Panc1 (cell line): Measurements from ENCODE around the gene DNASE1L2. TPM values are rescaled to one million over a fixed set of nuclear protein-coding genes. Genes with fewer than 3 reads are reported as not detected.

ENCODE experiments used
- ATAC-seq: fragments of 200-7000 bp; cut with Tn5 transposase; 2 replicates; pipeline ENCODE4 v1.9.1; 2020; ENCODE audit warnings: mild to moderate bottlenecking, moderate library complexity
- BruUV-seq: library from RNA; stranded (reverse); fragments of 400-500 nt; replicated peaks from 2 replicates; lab custom pipeline; 2021; lab: Mats Ljungman, UMichigan
- CTCF ChIA-PET: fragments of 300-600 bp; sonication (Branson Sonifier 250); formaldehyde crosslinking; loops from one replicate; lab custom pipeline; 2022; ENCODE audit warnings: antibody characterized with exemption; lab: Charles Lee
- POLR2A ChIA-PET: fragments of 300-600 bp; sonication (Branson Sonifier 250); formaldehyde crosslinking; loops from one replicate; lab custom pipeline; 2022; ENCODE audit warnings: antibody characterized with exemption; lab: Charles Lee
- DNase-seq: peaks from one replicate; pipeline ENCODE4 v3.0.0-alpha.2; 2010; ENCODE audit warnings: low read depth, low spot score
- H3K27ac ChIP-seq: 2 replicates; pipeline ENCODE4 v1.5.1; 2011; ENCODE audit warnings: mild to moderate bottlenecking, low read length, inconsistent platforms
- H3K27me3 ChIP-seq: fragments of 200-500 bp; sonication (Bioruptor generic); 2 replicates; pipeline ENCODE4 v1.6.0; 2014; ENCODE audit warnings: low read length, inconsistent platforms; ENCODE audit not compliant: control insufficient read depth, insufficient read depth
- H3K36me3 ChIP-seq: fragments of 200-500 bp; sonication (Bioruptor generic); 2 replicates; pipeline ENCODE4 v1.5.1; 2014; ENCODE audit warnings: inconsistent platforms, mild to moderate bottlenecking, low read length, moderate library complexity; ENCODE audit not compliant: control insufficient read depth, insufficient read depth
- H3K4me1 ChIP-seq: 2 replicates; pipeline ENCODE4 v1.5.1; 2011; ENCODE audit warnings: inconsistent platforms, mild to moderate bottlenecking, low read length, moderate library complexity; ENCODE audit not compliant: control insufficient read depth, insufficient read depth
- H3K4me3 ChIP-seq, 2 experiments: 2 replicates each; pipeline ENCODE4 v1.5.1; 2011 to 2012; ENCODE audit warnings: low read depth in 2 of 2, low read length in 2 of 2, mild to moderate bottlenecking in 2 of 2, inconsistent platforms in 1 of 2, moderate library complexity in 1 of 2
- H3K9me3 ChIP-seq: fragments of 200-500 bp; sonication (Bioruptor generic); 2 replicates; pipeline ENCODE4 v1.5.1; 2014; ENCODE audit warnings: low read depth, mild to moderate bottlenecking, inconsistent platforms, low read length, moderate library complexity; ENCODE audit not compliant: control insufficient read depth, insufficient read depth
- CTCF ChIP-seq: fragments of 450-650 bp; IDR thresholded peaks from 2 replicates; pipeline ENCODE4 v1.5.1; 2017; ENCODE audit warnings: mild to moderate bottlenecking
- POLR2AphosphoS5 ChIP-seq: IDR thresholded peaks from 2 replicates; pipeline ENCODE4 v1.6.1; 2012; ENCODE audit warnings: mild to moderate bottlenecking, low read depth, low read length, moderate library complexity
- REST ChIP-seq, 2 experiments: IDR thresholded peaks; 2 replicates each; pipeline ENCODE4 v1.6.1; 2011 to 2012; ENCODE audit warnings: low read depth in 2 of 2, control low read depth in 1 of 2, low read length in 1 of 2, mild to moderate bottlenecking in 1 of 2, moderate library complexity in 1 of 2; ENCODE audit not compliant: insufficient read depth in 1 of 2
- SIN3A ChIP-seq: IDR thresholded peaks from 2 replicates; pipeline ENCODE4 v1.6.1; 2012; ENCODE audit warnings: low read depth, mild to moderate bottlenecking, low read length, moderate library complexity, borderline replicate concordance; ENCODE audit not compliant: insufficient read depth
- TCF7L2 ChIP-seq: IDR thresholded peaks from 2 replicates; pipeline ENCODE4 v1.6.1; 2011; ENCODE audit warnings: mild to moderate bottlenecking, low read depth, low read length, inconsistent platforms
- in situ Hi-C: cut with HindIII; loops from 2 replicates; pipeline ENCODE4 v1.10.0; 2016; ENCODE audit warnings: low sequenced_read_pairs, low pct_unique_long_range_greater_than_20kb
- intact Hi-C: fragments of 100-400 bp; cut with micrococcal nuclease; formaldehyde crosslinking; loops from one replicate; pipeline ENCODE4 v1.10.0; 2022; ENCODE audit not compliant: unreplicated experiment
- total RNA-seq: library from RNA; stranded (reverse); gene quantifications from one replicate; pipeline ENCODE4 v1.2.1, GENCODE V29; 2021; ENCODE audit not compliant: unreplicated experiment

DNASE1L2 gene
- total RNA-seq, 1 experiment from 2014 or later, result 4.4 TPM

GRCh38 chr16:2226918-2227317, 9.3 kb upstream of the DNASE1L2 start:
- H3K4me1 ChIP-seq, result peaks cover 16% of the 10 kb centered on the region
- CTCF ChIA-PET, result no interaction called here
- H3K36me3 ChIP-seq, result peaks cover 8% of the 10 kb centered on the region; the same call in 1 of the 2 replicates
- POLR2A ChIA-PET, result no interaction called here
- BruUV-seq, result no TSS peak
- in situ Hi-C loops, result no loop called here
- TF ChIP-seq TCF7L2, result no peak
- no peak for TF ChIP-seq POLR2AphosphoS5
- no peak for TF ChIP-seq REST (IDR thresholded peaks at IDR 0.05; ENCODE audit: insufficient read depth in 1 of 2, low read depth in 2 of 2, low read length in 1 of 2)
- no peak for TF ChIP-seq CTCF
- TF ChIP-seq SIN3A, result no peak
- no peak overlapping the region for H3K27ac ChIP-seq
- no peaks in the 10 kb centered on the region for H3K9me3 ChIP-seq
- H3K4me3 ChIP-seq, result no peak overlapping the region
- intact Hi-C loops, result no loop called here
- no peak for ATAC-seq
- DNase-seq, result no peak
- no peaks in the 10 kb centered on the region for H3K27me3 ChIP-seq

GRCh38 chr16:2228161-2228824, 8.0 kb upstream of the DNASE1L2 start:
- in situ Hi-C loops (no loop called here), intact Hi-C loops (no loop called here)
- ATAC-seq, result no peak

More at GRCh38 chr16:2228161-2228824, 8.0 kb upstream of the DNASE1L2 start:
- DNase-seq, result no peak
- peaks cover 8% of the 10 kb centered on the region; the same call in 1 of the 2 replicates for H3K36me3 ChIP-seq
- no peak overlapping the region for H3K4me3 ChIP-seq
- H3K4me1 ChIP-seq, result peaks cover 16% of the 10 kb centered on the region
- no peaks in the 10 kb centered on the region for H3K27me3 ChIP-seq
- ChIA-PET CTCF (no interaction called here), POLR2A (no interaction called here)
- no peaks in the 10 kb centered on the region for H3K9me3 ChIP-seq
- BruUV-seq, result no TSS peak
- no peak overlapping the region for H3K27ac ChIP-seq
- TF ChIP-seq REST (IDR thresholded peaks at IDR 0.05; ENCODE audit: insufficient read depth in 1 of 2, low read depth in 2 of 2, low read length in 1 of 2), result no peak
- TF ChIP-seq CTCF, result no peak
- TF ChIP-seq SIN3A, result no peak
- TF ChIP-seq TCF7L2, result no peak
- no peak for TF ChIP-seq POLR2AphosphoS5
